Esophagus (tissue), 2 donors: Measurements from ENCODE around the gene FBXL12. TPM values are rescaled to one million over a fixed set of nuclear protein-coding genes. Genes with fewer than 3 reads are reported as not detected.
A peak's percentile ranks its signal among the peaks of the same experiment; 100 is the strongest.
"Not testable (repeated sequence)": the region's sequence is repeated elsewhere in the genome, so short reads cannot be mapped to it uniquely, and the experiment has no call there.

Source experiments
- H3K27ac ChIP-seq, 2 donors: one replicate each; pipeline ENCODE4 v1.5.1; 2013; ENCODE audit warnings: low read depth in 2 of 2, mild to moderate bottlenecking in 2 of 2, inconsistent platforms in 1 of 2, low read length in 1 of 2, moderate library complexity in 1 of 2
- H3K27me3 ChIP-seq, 2 donors: one replicate each; pipeline ENCODE4 v1.6.1; 2013; ENCODE audit warnings: low read length in 2 of 2, control low read depth in 1 of 2, mild to moderate bottlenecking in 1 of 2; ENCODE audit not compliant: insufficient read depth in 2 of 2, control insufficient read depth in 1 of 2
- H3K36me3 ChIP-seq, 2 donors: one replicate each; pipeline ENCODE4 v1.6.1; 2013; ENCODE audit warnings: low read length in 1 of 2; ENCODE audit not compliant: control insufficient read depth in 2 of 2, insufficient read depth in 2 of 2
- H3K4me1 ChIP-seq, 2 donors: one replicate each; pipeline ENCODE4 v1.6.1; 2013; ENCODE audit warnings: low read length in 1 of 2; ENCODE audit not compliant: control insufficient read depth in 2 of 2, insufficient read depth in 2 of 2
- H3K4me3 ChIP-seq, 2 donors: one replicate each; pipeline ENCODE4 v1.5.1; 2013; ENCODE audit warnings: low read length in 2 of 2, mild to moderate bottlenecking in 2 of 2, low read depth in 1 of 2, moderate library complexity in 1 of 2
- H3K9me3 ChIP-seq, 2 donors: one replicate each; pipeline ENCODE4 v1.6.1; 2013; ENCODE audit warnings: mild to moderate bottlenecking in 2 of 2, low read depth in 1 of 2, low read length in 1 of 2, moderate library complexity in 1 of 2; ENCODE audit not compliant: control insufficient read depth in 2 of 2, insufficient read depth in 1 of 2
- WGBS, 2 donors: extraction: QIAGEN DNeasy Blood & Tissue Kit; methylation state at CpG; one replicate each; pipeline ENCODE4 v1.1.7; 2013; 5-methylcytosine and 5-hydroxymethylcytosine counted together
- polyA plus RNA-seq, 2 donors: library from polyadenylated mRNA; stranded (reverse); fragments of 200-250 nt; gene quantifications; one replicate each; pipeline ENCODE4 v1.2.3, GENCODE V29; 2013
- donor health status: healthy with polysubstance abuse.
- donor health status: Bipolar disorder and iron deficiency.

The FBXL12 gene
- polyA plus RNA-seq, 2 donors: 14.8 to 15.3 TPM

GRCh38 chr19:9788604-9789003, 30.3 kb downstream of the FBXL12 start:
- 94 to 95% methylated on average over 13 of the region's 13 CpGs for WGBS, 2 donors
- H3K27me3 ChIP-seq, H3K27ac ChIP-seq, H3K9me3 ChIP-seq, H3K36me3 ChIP-seq, H3K4me3 ChIP-seq, H3K4me1 ChIP-seq: not testable (repeated sequence)

- peak overlapping the region in 1 of 2 donors; percentile 96 for H3K27ac ChIP-seq
- WGBS, 2 donors: 91% methylated on average over 8 of the region's 8 CpGs
- no peaks in the 10 kb centered on the region for H3K9me3 ChIP-seq
Observed at GRCh38 chr19:9786819-9787218, 32.1 kb downstream of the FBXL12 start.

GRCh38 chr19:9786342-9786741, 32.5 kb downstream of the FBXL12 start:
- Histone ChIP-seq H3K36me3 (no peaks in the 10 kb centered on the region), H3K27ac (peak overlapping the region; percentile 96 to 99), H3K4me3 (peak overlapping the region; percentile 61 to 76), H3K4me1 (no peaks in the 10 kb centered on the region), H3K27me3 (no peaks in the 10 kb centered on the region), H3K9me3 (no peaks in the 10 kb centered on the region)
- WGBS, 2 donors: 52 to 56% methylated on average over 9 of the region's 9 CpGs

More at GRCh38 chr19:9786819-9787218, 32.1 kb downstream of the FBXL12 start:
- H3K4me1 ChIP-seq: no peaks in the 10 kb centered on the region
- no peak overlapping the region for H3K4me3 ChIP-seq
- H3K36me3 ChIP-seq: no peaks in the 10 kb centered on the region
- no peaks in the 10 kb centered on the region for H3K27me3 ChIP-seq

GRCh38 chr19:9785367-9786331, 33.2 kb downstream of the FBXL12 start:
- Histone ChIP-seq H3K27ac (peak overlapping the region; percentile 96 to 99), H3K9me3 (no peaks in the 10 kb centered on the region), H3K36me3 (no peaks in the 10 kb centered on the region), H3K27me3 (no peaks in the 10 kb centered on the region), H3K4me3 (peak overlapping the region; percentile 61 to 76), H3K4me1 (no peaks in the 10 kb centered on the region)
- WGBS, 2 donors: 1 to 4% methylated on average over 69 to 74 of the region's 74 CpGs

- H3K9me3 ChIP-seq, H3K4me1 ChIP-seq, H3K36me3 ChIP-seq, H3K27me3 ChIP-seq: not testable (repeated sequence)
- Histone ChIP-seq H3K27ac (peak overlapping the region; percentile 63 to 90), H3K4me3 (peak overlapping the region in 1 of 2 donors; percentile 76)
- WGBS, 2 donors: 61 to 70% methylated on average over 6 of the region's 6 CpGs
Observed at GRCh38 chr19:9784163-9784496, 34.7 kb downstream of the FBXL12 start.

- Histone ChIP-seq H3K9me3 (no peaks in the 10 kb centered on the region), H3K4me1 (no peaks in the 10 kb centered on the region)
- WGBS, 2 donors: 83 to 84% methylated on average over 2 of the region's 2 CpGs
Observed at GRCh38 chr19:9782338-9782737, 36.5 kb downstream of the FBXL12 start.

GRCh38 chr19:9768175-9769112, 50.4 kb downstream of the FBXL12 start, which contains the start of gene ZNF846:
Gene ZNF846, minus strand, starts transcription at chr19:9768738. Its CDS starts 3,788 bp downstream, at chr19:9764950.
- Histone ChIP-seq H3K27me3 (no peaks in the 10 kb centered on the region), H3K4me3 (peak within 1 kb of the TSS; percentile 55 to 86), H3K4me1 (no peaks in the 10 kb centered on the region), H3K9me3 (no peaks in the 10 kb centered on the region), H3K27ac (peak within 1 kb of the TSS; percentile 97 to 99), H3K36me3 (peaks cover 2 to 3% of the 10 kb centered on the region in 2 donors)
- 0 to 1% methylated on average over 62 to 65 of the region's 65 CpGs for WGBS, 2 donors

More at GRCh38 chr19:9782338-9782737, 36.5 kb downstream of the FBXL12 start:
- H3K27me3 ChIP-seq: no peaks in the 10 kb centered on the region
- no peak overlapping the region for H3K4me3 ChIP-seq
- H3K27ac ChIP-seq: no peak overlapping the region
- H3K36me3 ChIP-seq: no peaks in the 10 kb centered on the region

Other genes with a start within 250 kb of the FBXL12 start
- 10 to 100 TPM in 1 of 2 donors, 1 to 10 TPM in 1; 4.8 to 10.6 TPM for gene ZNF121, start 234.6 kb downstream of the FBXL12 start, polyA plus RNA-seq
- gene ZNF561, start 197.8 kb downstream of the FBXL12 start, polyA plus RNA-seq: 10 to 100 TPM; 25.4 to 27.0 TPM
- 10 to 100 TPM; 11.2 to 14.2 TPM for gene ZNF562, start 144.0 kb downstream of the FBXL12 start, polyA plus RNA-seq
- gene ZNF846, start 50.3 kb downstream of the FBXL12 start, polyA plus RNA-seq: 10 to 100 TPM in 1 of 2 donors, 1 to 10 TPM in 1; 8.4 to 17.5 TPM
- gene UBL5, start 8.8 kb upstream of the FBXL12 start, polyA plus RNA-seq: 1,000 to 10,000 TPM in 1 of 2 donors, 100 to 1,000 TPM in 1; 604 to 1,000 TPM
- gene PIN1, start 16.2 kb upstream of the FBXL12 start, polyA plus RNA-seq: 10 to 100 TPM; 35.0 to 81.7 TPM
- gene OLFM2, start 117.4 kb upstream of the FBXL12 start, polyA plus RNA-seq: 1 to 10 TPM; 4.8 to 5.7 TPM
- 1 to 10 TPM; 5.6 to 6.8 TPM for gene COL5A3, start 191.4 kb upstream of the FBXL12 start, polyA plus RNA-seq
- not detected for gene RDH8, start 194.4 kb upstream of the FBXL12 start, polyA plus RNA-seq